NT2/D1 (cell line): ENCODE results near the gene PPP2R5C.

Source experiments
- DNase-seq: peaks from one replicate; pipeline ENCODE4 v3.0.0-alpha.2; 2011; ENCODE audit warnings: low read depth, low spot score
- H3K27me3 ChIP-seq: 2 replicates; pipeline ENCODE4 v1.6.0; 2011; ENCODE audit warnings: mild to moderate bottlenecking; ENCODE audit not compliant: insufficient read length, insufficient read depth
- H3K36me3 ChIP-seq: 2 replicates; pipeline ENCODE4 v1.6.1; 2011; ENCODE audit warnings: mild to moderate bottlenecking, low read length, mixed read lengths; ENCODE audit not compliant: insufficient read depth, insufficient read length
- H3K4me1 ChIP-seq: 2 replicates; pipeline ENCODE4 v1.5.1; 2011; ENCODE audit not compliant: insufficient read depth, insufficient read length
- H3K4me3 ChIP-seq: 2 replicates; pipeline ENCODE4 v1.5.1; 2011; ENCODE audit warnings: low read depth; ENCODE audit not compliant: insufficient read length
- H3K9ac ChIP-seq: 2 replicates; pipeline ENCODE4 v1.6.0; 2011; ENCODE audit warnings: low read depth; ENCODE audit not compliant: insufficient read length
- H3K9me3 ChIP-seq: 2 replicates; pipeline ENCODE4 v1.5.1; 2011; ENCODE audit warnings: mild to moderate bottlenecking, low read length; ENCODE audit not compliant: insufficient read depth
- SUZ12 ChIP-seq: IDR thresholded peaks from 2 replicates; pipeline ENCODE4 v1.6.1; 2011; ENCODE audit not compliant: insufficient read length, insufficient read depth; ENCODE audit errors: extremely low read depth
- YY1 ChIP-seq: IDR thresholded peaks from 2 replicates; pipeline ENCODE4 v1.6.1; 2011; ENCODE audit not compliant: insufficient read length, insufficient read depth
- ZNF274 ChIP-seq: IDR thresholded peaks from 2 replicates; pipeline ENCODE4 v1.6.1; 2011; ENCODE audit warnings: mild to moderate bottlenecking, low read depth, low read length

PPP2R5C gene

GRCh38 chr14:101908795-101909194 lies 147.3 kb downstream of the PPP2R5C start:
- no peak for DNase-seq
- no peaks in the 10 kb centered on the region for H3K4me1 ChIP-seq
- H3K9ac ChIP-seq = no peak overlapping the region
- H3K9me3 ChIP-seq = no peaks in the 10 kb centered on the region
- TF ChIP-seq SUZ12 (no peak), YY1 (no peak), ZNF274 (no peak)
- peaks cover 59% of the 10 kb centered on the region for H3K36me3 ChIP-seq
- H3K27me3 ChIP-seq = no peaks in the 10 kb centered on the region
- H3K4me3 ChIP-seq = no peak overlapping the region

GRCh38 chr14:101909371-101910096 lies 148.0 kb downstream of the PPP2R5C start:
- no peaks in the 10 kb centered on the region for H3K27me3 ChIP-seq
- TF ChIP-seq ZNF274 (no peak), SUZ12 (no peak), YY1 (no peak)
- no peak overlapping the region for H3K9ac ChIP-seq
- no peaks in the 10 kb centered on the region for H3K9me3 ChIP-seq
- no peak overlapping the region for H3K4me3 ChIP-seq
- H3K36me3 ChIP-seq = peaks cover 60% of the 10 kb centered on the region
- H3K4me1 ChIP-seq = no peaks in the 10 kb centered on the region
- DNase-seq = no peak

DNA sequence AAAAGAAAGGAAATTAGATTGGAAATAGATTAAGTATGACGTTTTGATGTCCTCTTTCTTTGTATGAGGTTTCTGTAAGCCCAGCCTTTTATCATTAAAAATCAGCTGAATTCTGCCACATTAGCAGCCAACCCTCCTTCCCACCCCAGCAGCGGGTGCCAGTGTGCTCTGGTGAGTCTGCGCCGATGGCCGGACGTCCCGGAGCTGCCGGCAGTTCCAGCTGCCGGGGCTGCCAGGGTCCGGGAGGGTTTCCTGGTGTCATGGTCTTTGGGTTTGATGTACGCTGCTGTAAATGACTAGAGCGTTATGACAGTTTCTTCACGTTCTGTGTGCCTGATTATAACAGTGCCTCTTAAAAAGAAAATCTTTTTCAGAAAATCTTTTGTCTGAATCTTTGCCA lies 151.3 kb downstream of the PPP2R5C start:
- H3K4me1 ChIP-seq = peaks cover 16% of the 10 kb centered on the region
- no peak overlapping the region for H3K9ac ChIP-seq
- no peaks in the 10 kb centered on the region for H3K27me3 ChIP-seq
- no peaks in the 10 kb centered on the region for H3K9me3 ChIP-seq
- peaks cover 32% of the 10 kb centered on the region for H3K36me3 ChIP-seq
- TF ChIP-seq YY1 = no peak
- no peak for TF ChIP-seq SUZ12
- TF ChIP-seq ZNF274 = no peak
- no peak for DNase-seq
- H3K4me3 ChIP-seq = no peak overlapping the region

GRCh38 chr14:101914083-101914482 lies 152.6 kb downstream of the PPP2R5C start:
- Histone ChIP-seq H3K4me1 (peaks cover 17% of the 10 kb centered on the region), H3K4me3 (no peak overlapping the region), H3K27me3 (no peaks in the 10 kb centered on the region), H3K36me3 (peaks cover 23% of the 10 kb centered on the region), H3K9ac (no peak overlapping the region), H3K9me3 (no peaks in the 10 kb centered on the region)
- DNase-seq = no peak
- TF ChIP-seq ZNF274 = no peak
- TF ChIP-seq SUZ12 = no peak
- no peak for TF ChIP-seq YY1

- Histone ChIP-seq H3K9me3 (no peaks in the 10 kb centered on the region), H3K9ac (no peak overlapping the region), H3K4me1 (peaks cover 17% of the 10 kb centered on the region), H3K27me3 (no peaks in the 10 kb centered on the region), H3K36me3 (peaks cover 15% of the 10 kb centered on the region), H3K4me3 (no peak overlapping the region)
- no peak for TF ChIP-seq SUZ12
- TF ChIP-seq ZNF274 = no peak
- TF ChIP-seq YY1 = no peak
- DNase-seq = no peak
Observed at GRCh38 chr14:101915871-101916815, 154.6 kb downstream of the PPP2R5C start.

- peaks cover 17% of the 10 kb centered on the region for H3K4me1 ChIP-seq
- TF ChIP-seq ZNF274 = no peak
- TF ChIP-seq YY1 = no peak
- DNase-seq = no peak
- peaks cover 18% of the 10 kb centered on the region for H3K36me3 ChIP-seq
- no peaks in the 10 kb centered on the region for H3K27me3 ChIP-seq
- H3K9me3 ChIP-seq = no peaks in the 10 kb centered on the region
- no peak overlapping the region for H3K4me3 ChIP-seq
- peak overlapping the region; percentile 12 for H3K9ac ChIP-seq
Observed at GRCh38 chr14:101916816-101917412, 155.4 kb downstream of the PPP2R5C start.
